GM21529 (cell line): Measurements from ENCODE around the gene R3HDM4.

ENCODE experiments used
- ATAC-seq: cut with Tn5 transposase; IDR thresholded peaks from one replicate; pipeline ENCODE4 v1.9.1; 2021; ENCODE audit not compliant: unreplicated experiment

The R3HDM4 gene

GRCh38 chr19:947707-948539, 34.9 kb upstream of the R3HDM4 start:
- ATAC-seq, result peak; percentile 59

GRCh38 chr19:947090-947706, 34.2 kb upstream of the R3HDM4 start:
- peak; percentile 10 for ATAC-seq

- ATAC-seq, result no peak
Observed at GRCh38 chr19:945401-946252, 32.6 kb upstream of the R3HDM4 start.

GRCh38 chr19:944663-945241, 31.7 kb upstream of the R3HDM4 start:
- no peak for ATAC-seq

- ATAC-seq, result no peak
Observed at GRCh38 chr19:944171-944567, 31.1 kb upstream of the R3HDM4 start.

- no peak for ATAC-seq
Observed at GRCh38 chr19:943551-944170, 30.6 kb upstream of the R3HDM4 start.

GRCh38 chr19:942133-942645, 29.2 kb upstream of the R3HDM4 start:
- no peak for ATAC-seq

- ATAC-seq, result no peak
Observed at GRCh38 chr19:941292-942132, 28.5 kb upstream of the R3HDM4 start.

GRCh38 chr19:940591-941291, 27.7 kb upstream of the R3HDM4 start:
- ATAC-seq, result no peak

- no peak for ATAC-seq
Observed at GRCh38 chr19:939922-940321, 26.9 kb upstream of the R3HDM4 start.

- no peak for ATAC-seq
Observed at GRCh38 chr19:939439-939838, 26.4 kb upstream of the R3HDM4 start.

- no peak for ATAC-seq
Observed at GRCh38 chr19:938233-938923, 25.4 kb upstream of the R3HDM4 start.

- ATAC-seq, result no peak
Observed at GRCh38 chr19:937259-937694, 24.3 kb upstream of the R3HDM4 start.

GRCh38 chr19:936175-936546, 23.1 kb upstream of the R3HDM4 start:
- ATAC-seq, result no peak

GRCh38 chr19:934865-935479, 22.0 kb upstream of the R3HDM4 start:
- no peak for ATAC-seq

- no peak for ATAC-seq
Observed at GRCh38 chr19:934197-934840, 21.3 kb upstream of the R3HDM4 start.

- ATAC-seq, result no peak
Observed at GRCh38 chr19:933553-933882, 20.5 kb upstream of the R3HDM4 start.
